K562 (cell line): Measurements from ENCODE around the gene PPDPF. TPM values are rescaled to one million over a fixed set of nuclear protein-coding genes. Genes with fewer than 3 reads are reported as not detected.

Source experiments
- CEBPB ChIP-seq: fragments of 450-650 bp; IDR thresholded peaks from 2 replicates; pipeline ENCODE4 v1.6.1; 2016; ENCODE audit warnings: missing genetic modification characterization, missing compliant biosample characterization
- DNMT1 ChIP-seq: fragments of 450-650 bp; IDR thresholded peaks from 2 replicates; pipeline ENCODE4 v1.6.1; 2016; ENCODE audit warnings: antibody characterized with exemption, mild to moderate bottlenecking
- FOXP1 ChIP-seq: sonication (generic); formaldehyde crosslinking; IDR thresholded peaks from 2 replicates; pipeline ENCODE4 v1.8.0; 2022; ENCODE audit warnings: mild to moderate bottlenecking, missing genetic modification reagents
- LCOR ChIP-seq: sonication (generic); formaldehyde crosslinking; IDR thresholded peaks from 2 replicates; pipeline ENCODE4 v1.8.0; 2022; ENCODE audit warnings: mild to moderate bottlenecking, missing genetic modification reagents
- PATZ1 ChIP-seq: fragments of 250-450 bp; sonication (Bioruptor Pico); IDR thresholded peaks from 2 replicates; pipeline ENCODE4 v1.5.0; 2020; ENCODE audit warnings: mild to moderate bottlenecking, borderline replicate concordance
- PHF20 ChIP-seq: fragments of 450-650 bp; IDR thresholded peaks from 2 replicates; pipeline ENCODE4 v1.6.1; 2018; ENCODE audit not compliant: partially characterized antibody
- TFAM ChIP-seq: fragments of 250-450 bp; sonication (Bioruptor Pico); conservative IDR thresholded peaks from 2 replicates; pipeline ENCODE4 v1.5.0; 2021; ENCODE audit warnings: mild to moderate bottlenecking, moderate library complexity
- ZBTB33 ChIP-seq: sonication (generic); formaldehyde crosslinking; IDR thresholded peaks from 2 replicates; pipeline ENCODE4 v1.8.1; 2023; ENCODE audit warnings: mild to moderate bottlenecking, missing genetic modification reagents
- ZFP36 ChIP-seq: fragments of 150-350 bp; IDR thresholded peaks from 2 replicates; pipeline ENCODE4 v1.6.1; 2018; ENCODE audit warnings: low read length, low read depth; ENCODE audit not compliant: partially characterized antibody
- ZNF146 ChIP-seq: IDR thresholded peaks from one replicate; pipeline ENCODE4 v1.6.1; 2018; ENCODE audit warnings: missing compliant biosample characterization; ENCODE audit not compliant: unreplicated experiment
- ZNF174 ChIP-seq: fragments of 250-450 bp; sonication (Bioruptor Pico); IDR thresholded peaks from 2 replicates; pipeline ENCODE4 v1.4.0; 2020; ENCODE audit warnings: mild to moderate bottlenecking
- ZNF445 ChIP-seq: fragments of 250-450 bp; sonication (Bioruptor Pico); IDR thresholded peaks from 2 replicates; pipeline ENCODE4 v1.4.0; 2020; ENCODE audit warnings: low read depth, mild to moderate bottlenecking, moderate library complexity
- ZNF592 ChIP-seq: fragments of 450-650 bp; IDR thresholded peaks from 2 replicates; pipeline ENCODE4 v1.6.1; 2017; ENCODE audit warnings: antibody characterized with exemption, mild to moderate bottlenecking
- polyA plus RNA-seq, 8 experiments: library from polyadenylated mRNA; depleted of rRNA in 4 of 8; stranded (reverse) in 5 of 8; unstranded in 3 of 8; fragments of >200 nt; fragmentation: Nextera tagmentation in 2 of 8; fragmentation: Illumina TruSeq in 1 of 8; extraction: Ambion mirVana in 2 of 8; extraction: Trizol in 1 of 8; gene quantifications; 2 replicates each; pipeline versions ENCODE4 v1.2.1 to v1.2.3, GENCODE V29; 2011 to 2014; ENCODE audit warnings: inconsistent platforms in 1 of 8, missing spikeins in 1 of 8
- total RNA-seq, 7 experiments: library from RNA; depleted of rRNA in 6 of 7; stranded (reverse); fragments of >200 nt in 6 of 7; fragmentation: Illumina TruSeq in 2 of 7; extraction: Trizol in 2 of 7; gene quantifications; 2 replicates each; pipeline versions ENCODE4 v1.2.1 to v1.2.3, GENCODE V29; 2011 to 2021; ENCODE audit warnings: low replicate concordance in 1 of 7

The PPDPF gene
- total and polyA plus RNA-seq, 9 of the 15 experiments (the other 6 are each of a cell fraction or from before 2014, with no cell fraction given): 0.77 to 233 (median 10.5) TPM

- TF ChIP-seq ZBTB33 (CRISPR knock-in tag): peak; percentile 87
- TF ChIP-seq DNMT1: no peak
- TF ChIP-seq LCOR (CRISPR knock-in tag): no peak
- no peak for TF ChIP-seq ZNF592
- no peak for TF ChIP-seq PHF20
- TF ChIP-seq ZNF146: no peak
- TF ChIP-seq ZNF174 (CRISPR knock-in tag): no peak
- TF ChIP-seq CEBPB (tag): no peak
- no peak for TF ChIP-seq ZFP36
- peak; percentile 70; the same call in 1 of the 2 replicates for TF ChIP-seq FOXP1 (CRISPR knock-in tag)
- TF ChIP-seq ZNF445 (CRISPR knock-in tag): no peak
- TF ChIP-seq PATZ1: no peak
- no peak for TF ChIP-seq TFAM
- TF ChIP-seq, all 486 proteins: peak for 24
These were observed 14.5 kb downstream of the PPDPF start (continued) for GRCh38 chr20:63534831-63535651.
